Measurements from ENCODE around the gene SFMBT2.

The SFMBT2 gene

DNA sequence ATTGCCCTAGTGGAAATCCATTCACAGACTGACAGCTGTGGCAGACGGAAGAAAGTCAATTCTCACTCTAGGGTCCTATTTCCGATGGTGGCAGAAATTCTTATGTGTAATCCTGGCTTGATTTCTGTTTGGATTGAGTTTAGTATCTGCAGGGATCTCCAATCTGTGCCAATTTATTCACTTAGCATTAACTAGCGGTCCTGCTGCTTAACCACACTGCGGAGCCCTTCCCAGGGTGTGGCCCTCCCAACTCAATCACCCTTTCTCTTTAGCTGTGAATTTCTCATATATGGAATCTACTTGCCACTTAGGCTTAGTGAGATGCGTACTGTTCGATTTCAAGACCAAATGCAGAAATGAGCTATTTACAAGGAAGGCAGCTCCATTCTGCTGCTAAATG, 215.7 kb downstream of the SFMBT2 start:
- TF ChIP-seq YY1 (IDR thresholded peaks at IDR 0.05; ENCODE audit: low read depth), result no peak
- TF ChIP-seq TEAD4 (IDR thresholded peaks at IDR 0.05), result no peak
- no peak for TF ChIP-seq ZBTB7A (IDR thresholded peaks at IDR 0.05; ENCODE audit: low read depth)
- no peak for TF ChIP-seq RAD21 (IDR thresholded peaks at IDR 0.05; ENCODE audit: low read depth)
- no peak for TF ChIP-seq CREB1 (IDR thresholded peaks at IDR 0.05; ENCODE audit: low read depth)
- TF ChIP-seq NFIC (IDR thresholded peaks at IDR 0.05), result no peak
- TF ChIP-seq, protein P1, sequence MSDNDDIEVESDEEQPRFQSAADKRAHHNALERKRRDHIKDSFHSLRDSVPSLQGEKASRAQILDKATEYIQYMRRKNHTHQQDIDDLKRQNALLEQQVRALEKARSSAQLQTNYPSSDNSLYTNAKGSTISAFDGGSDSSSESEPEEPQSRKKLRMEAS (IDR thresholded peaks at IDR 0.05), result no peak
- TF ChIP-seq, protein P2, sequence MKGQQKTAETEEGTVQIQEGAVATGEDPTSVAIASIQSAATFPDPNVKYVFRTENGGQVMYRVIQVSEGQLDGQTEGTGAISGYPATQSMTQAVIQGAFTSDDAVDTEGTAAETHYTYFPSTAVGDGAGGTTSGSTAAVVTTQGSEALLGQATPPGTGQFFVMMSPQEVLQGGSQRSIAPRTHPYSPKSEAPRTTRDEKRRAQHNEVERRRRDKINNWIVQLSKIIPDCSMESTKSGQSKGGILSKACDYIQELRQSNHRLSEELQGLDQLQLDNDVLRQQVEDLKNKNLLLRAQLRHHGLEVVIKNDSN (IDR thresholded peaks at IDR 0.05), result no peak
- no peak for TF ChIP-seq FOXM1 (IDR thresholded peaks at IDR 0.05; ENCODE audit: borderline replicate concordance, low read depth)
- no peak for TF ChIP-seq CEBPB (IDR thresholded peaks at IDR 0.05)
- TF ChIP-seq, protein P3, sequence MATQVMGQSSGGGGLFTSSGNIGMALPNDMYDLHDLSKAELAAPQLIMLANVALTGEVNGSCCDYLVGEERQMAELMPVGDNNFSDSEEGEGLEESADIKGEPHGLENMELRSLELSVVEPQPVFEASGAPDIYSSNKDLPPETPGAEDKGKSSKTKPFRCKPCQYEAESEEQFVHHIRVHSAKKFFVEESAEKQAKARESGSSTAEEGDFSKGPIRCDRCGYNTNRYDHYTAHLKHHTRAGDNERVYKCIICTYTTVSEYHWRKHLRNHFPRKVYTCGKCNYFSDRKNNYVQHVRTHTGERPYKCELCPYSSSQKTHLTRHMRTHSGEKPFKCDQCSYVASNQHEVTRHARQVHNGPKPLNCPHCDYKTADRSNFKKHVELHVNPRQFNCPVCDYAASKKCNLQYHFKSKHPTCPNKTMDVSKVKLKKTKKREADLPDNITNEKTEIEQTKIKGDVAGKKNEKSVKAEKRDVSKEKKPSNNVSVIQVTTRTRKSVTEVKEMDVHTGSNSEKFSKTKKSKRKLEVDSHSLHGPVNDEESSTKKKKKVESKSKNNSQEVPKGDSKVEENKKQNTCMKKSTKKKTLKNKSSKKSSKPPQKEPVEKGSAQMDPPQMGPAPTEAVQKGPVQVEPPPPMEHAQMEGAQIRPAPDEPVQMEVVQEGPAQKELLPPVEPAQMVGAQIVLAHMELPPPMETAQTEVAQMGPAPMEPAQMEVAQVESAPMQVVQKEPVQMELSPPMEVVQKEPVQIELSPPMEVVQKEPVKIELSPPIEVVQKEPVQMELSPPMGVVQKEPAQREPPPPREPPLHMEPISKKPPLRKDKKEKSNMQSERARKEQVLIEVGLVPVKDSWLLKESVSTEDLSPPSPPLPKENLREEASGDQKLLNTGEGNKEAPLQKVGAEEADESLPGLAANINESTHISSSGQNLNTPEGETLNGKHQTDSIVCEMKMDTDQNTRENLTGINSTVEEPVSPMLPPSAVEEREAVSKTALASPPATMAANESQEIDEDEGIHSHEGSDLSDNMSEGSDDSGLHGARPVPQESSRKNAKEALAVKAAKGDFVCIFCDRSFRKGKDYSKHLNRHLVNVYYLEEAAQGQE (IDR thresholded peaks at IDR 0.05; ENCODE audit: low read depth), result no peak
- TF ChIP-seq EGR1 (IDR thresholded peaks at IDR 0.05), result no peak
- TF ChIP-seq EP300 (IDR thresholded peaks at IDR 0.05; ENCODE audit: borderline replicate concordance), result no peak
- TF ChIP-seq TAF1 (IDR thresholded peaks at IDR 0.05; ENCODE audit: low read depth), result no peak
- TF ChIP-seq TCF12 (IDR thresholded peaks at IDR 0.05; ENCODE audit: low read depth), result no peak

DNA sequence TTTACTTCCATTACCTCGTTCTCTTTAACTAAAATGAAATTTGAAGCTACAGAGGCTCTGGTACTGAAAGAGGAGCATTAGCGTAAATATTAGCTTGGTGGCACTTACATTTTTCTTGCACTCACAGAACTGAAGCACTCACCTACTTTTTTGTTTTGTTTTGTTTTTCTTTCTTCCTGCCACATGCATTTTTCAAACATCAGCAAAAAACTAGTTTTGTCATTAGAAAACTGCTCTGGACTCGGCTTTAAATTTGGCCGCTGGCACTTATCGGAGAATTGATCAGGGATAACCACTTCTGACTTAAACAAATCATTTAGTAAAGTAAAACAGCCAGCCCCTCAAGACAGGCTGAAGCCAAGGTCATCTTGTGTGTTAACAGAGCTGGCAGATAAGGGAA, 216.3 kb downstream of the SFMBT2 start:
- TF ChIP-seq FOXM1 (IDR thresholded peaks at IDR 0.05; ENCODE audit: borderline replicate concordance, low read depth), result no peak
- no peak for TF ChIP-seq CREB1 (IDR thresholded peaks at IDR 0.05; ENCODE audit: low read depth)
- TF ChIP-seq, protein P1 (IDR thresholded peaks at IDR 0.05), result no peak
- TF ChIP-seq TCF12 (IDR thresholded peaks at IDR 0.05; ENCODE audit: low read depth), result no peak
- TF ChIP-seq, protein P3 (IDR thresholded peaks at IDR 0.05; ENCODE audit: low read depth), result no peak
- no peak for TF ChIP-seq RAD21 (IDR thresholded peaks at IDR 0.05; ENCODE audit: low read depth)
- TF ChIP-seq TAF1 (IDR thresholded peaks at IDR 0.05; ENCODE audit: low read depth), result no peak
- TF ChIP-seq, protein P2 (IDR thresholded peaks at IDR 0.05), result no peak
- TF ChIP-seq ZBTB7A (IDR thresholded peaks at IDR 0.05; ENCODE audit: low read depth), result no peak
- TF ChIP-seq TEAD4 (IDR thresholded peaks at IDR 0.05), result no peak
- no peak for TF ChIP-seq EGR1 (IDR thresholded peaks at IDR 0.05)
- no peak for TF ChIP-seq EP300 (IDR thresholded peaks at IDR 0.05; ENCODE audit: borderline replicate concordance)
- TF ChIP-seq NFIC (IDR thresholded peaks at IDR 0.05), result no peak
- TF ChIP-seq CEBPB (IDR thresholded peaks at IDR 0.05), result no peak
- TF ChIP-seq YY1 (IDR thresholded peaks at IDR 0.05; ENCODE audit: low read depth), result no peak

DNA sequence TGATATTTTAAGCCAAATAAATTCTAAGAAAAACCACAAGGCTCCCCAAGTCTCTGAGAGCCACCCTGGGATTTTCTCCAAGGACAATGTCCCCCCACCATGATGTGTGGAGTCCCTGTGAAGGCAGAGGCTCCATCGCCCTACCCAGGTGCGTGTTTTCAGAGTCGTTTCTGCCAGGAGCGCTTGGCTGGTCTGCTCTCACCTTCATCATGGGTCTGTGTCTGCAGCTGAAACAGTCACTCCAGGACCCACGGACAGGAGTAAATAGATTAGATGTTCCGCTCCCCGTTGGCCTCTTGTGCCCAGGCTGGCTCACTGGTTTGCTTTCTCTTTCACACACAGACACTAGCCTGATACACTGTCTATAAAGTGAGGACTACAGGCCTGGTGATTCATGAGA, 217.5 kb downstream of the SFMBT2 start:
- TF ChIP-seq RAD21 (IDR thresholded peaks at IDR 0.05; ENCODE audit: low read depth), result no peak
- TF ChIP-seq, protein P3 (IDR thresholded peaks at IDR 0.05; ENCODE audit: low read depth), result no peak
- TF ChIP-seq, protein P1 (IDR thresholded peaks at IDR 0.05), result no peak
- TF ChIP-seq, protein P2 (IDR thresholded peaks at IDR 0.05), result no peak
- no peak for TF ChIP-seq CEBPB (IDR thresholded peaks at IDR 0.05)
- TF ChIP-seq TAF1 (IDR thresholded peaks at IDR 0.05; ENCODE audit: low read depth), result no peak
- no peak for TF ChIP-seq EP300 (IDR thresholded peaks at IDR 0.05; ENCODE audit: borderline replicate concordance)
- no peak for TF ChIP-seq TCF12 (IDR thresholded peaks at IDR 0.05; ENCODE audit: low read depth)
- TF ChIP-seq EGR1 (IDR thresholded peaks at IDR 0.05), result no peak
- no peak for TF ChIP-seq FOXM1 (IDR thresholded peaks at IDR 0.05; ENCODE audit: borderline replicate concordance, low read depth)
- no peak for TF ChIP-seq NFIC (IDR thresholded peaks at IDR 0.05)
- no peak for TF ChIP-seq ZBTB7A (IDR thresholded peaks at IDR 0.05; ENCODE audit: low read depth)

Data from Ishikawa (cell line).